Right cardiac atrium (tissue), 5 donors: ENCODE results near the gene TNFSF8. TPM values are rescaled to one million over a fixed set of nuclear protein-coding genes. Genes with fewer than 3 reads are reported as not detected.

Source experiments
- ATAC-seq, 2 donors: fragments of 200-7000 bp; cut with Tn5 transposase; one replicate each; pipeline versions ENCODE4 v1.8.0 to v1.9.1; 2020; ENCODE audit warnings: moderate library complexity in 2 of 2, mild to moderate bottlenecking in 1 of 2
- DNase-seq, 3 donors: peaks; one replicate each; pipeline ENCODE4 v3.0.0-alpha.2; 2020
- H3K27ac ChIP-seq: one replicate; pipeline ENCODE4 v1.5.1; 2013; ENCODE audit warnings: mild to moderate bottlenecking, low read length, control low read depth, moderate library complexity
- H3K27me3 ChIP-seq: one replicate; pipeline ENCODE4 v1.6.1; 2013; ENCODE audit not compliant: control insufficient read depth, insufficient read depth
- H3K4me1 ChIP-seq: one replicate; pipeline ENCODE4 v1.6.1; 2013; ENCODE audit warnings: low read length; ENCODE audit not compliant: control insufficient read depth, insufficient read depth
- H3K4me3 ChIP-seq: one replicate; pipeline ENCODE4 v1.5.1; 2013; ENCODE audit warnings: low read length, control low read depth
- H3K9me3 ChIP-seq: one replicate; pipeline ENCODE4 v1.6.1; 2013; ENCODE audit warnings: low read length; ENCODE audit not compliant: control insufficient read depth
- WGBS: extraction: QIAGEN DNeasy Blood & Tissue Kit; methylation state at CpG from one replicate; pipeline ENCODE4 v1.1.7; 2013; 5-methylcytosine and 5-hydroxymethylcytosine counted together
- intact Hi-C, 4 donors: fragments of 100-400 bp; cut with DNase I; formaldehyde crosslinking; loops; one replicate each; pipeline versions ENCODE4 v1.11.0 to v1.14.0; 2022 to 2023
- polyA plus RNA-seq: library from polyadenylated mRNA; stranded (reverse); fragments of 200-250 nt; gene quantifications from one replicate; pipeline ENCODE4 v1.2.3, GENCODE V29; 2013
- total RNA-seq, 4 donors: library from RNA; stranded (reverse); fragmentation: NEBNext Ultra II Directional; extraction: Animal tissue kit (Norgen Biotek cat#: 25700); gene quantifications; one replicate each; pipeline ENCODE4 v1.2.1, GENCODE V29; 2021
- donor health status: healthy with polysubstance abuse.
- donor health status: DM: no; HTN: yes; CAD: no.
- donor health status: DM: no; HTN: no; CAD: no.
- donor health status: DM: no; HTN: yes; CAD: no; lungs with severe emphysema.
- donor health status: DM: yes; HTN: yes; CAD: no.

TNFSF8 gene
- total and polyA plus RNA-seq, 5 donors = 0.18 to 1.0 (median 0.86) TPM

- intact Hi-C loops = no loop called here
- no peak for ATAC-seq
- no peak for DNase-seq
- no peaks in the 10 kb centered on the region for H3K9me3 ChIP-seq
- H3K27ac ChIP-seq = no peak overlapping the region
- no peak overlapping the region for H3K4me3 ChIP-seq
- H3K27me3 ChIP-seq = no peaks in the 10 kb centered on the region
- WGBS = 53% methylated on average over 3 of the region's 3 CpGs
- H3K4me1 ChIP-seq = peaks cover 2% of the 10 kb centered on the region
Measured at GRCh38 chr9:114935119-114935518, 4.7 kb upstream of the TNFSF8 start.

- intact Hi-C loops = no loop called here
- no peak for DNase-seq
- H3K27me3 ChIP-seq = no peaks in the 10 kb centered on the region
- no peaks in the 10 kb centered on the region for H3K9me3 ChIP-seq
- 65% methylated on average over 3 of the region's 3 CpGs for WGBS
- H3K27ac ChIP-seq = no peak overlapping the region
- H3K4me3 ChIP-seq = no peak overlapping the region
- H3K4me1 ChIP-seq = peaks cover 2% of the 10 kb centered on the region
- ATAC-seq = no peak
Measured at GRCh38 chr9:114932502-114932901, 2.1 kb upstream of the TNFSF8 start.

- 81% methylated on average over 5 of the region's 5 CpGs for WGBS
- no peaks in the 10 kb centered on the region for H3K9me3 ChIP-seq
- DNase-seq (no peak), ATAC-seq (no peak)
- peaks cover 2% of the 10 kb centered on the region for H3K4me1 ChIP-seq
- no peak overlapping the region for H3K4me3 ChIP-seq
- intact Hi-C loops = no loop called here
- no peak overlapping the region for H3K27ac ChIP-seq
- H3K27me3 ChIP-seq = no peaks in the 10 kb centered on the region
Measured at GRCh38 chr9:114931407-114931806, 1.0 kb upstream of the TNFSF8 start.

DNA sequence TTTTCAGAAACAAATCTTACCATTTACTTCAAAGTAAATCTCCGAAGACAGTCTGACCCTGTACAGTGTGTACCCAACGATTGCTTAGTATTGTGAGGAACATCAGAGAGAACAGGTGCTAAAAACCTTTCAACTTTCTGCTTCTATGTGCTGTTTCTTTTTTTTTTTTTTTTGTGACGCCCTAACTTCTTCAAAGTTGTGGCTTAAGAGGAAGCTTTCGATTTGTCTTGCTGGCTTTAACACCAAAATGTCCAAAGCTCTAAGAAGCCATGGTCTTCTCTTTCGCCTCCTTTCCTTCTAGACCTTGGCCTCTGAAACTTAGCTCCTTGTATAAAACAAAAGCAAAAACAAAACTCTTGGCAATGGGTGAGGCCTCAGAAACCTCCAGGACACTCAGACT, 1.2 kb downstream of the TNFSF8 start:
- Histone ChIP-seq H3K4me3 (no peak overlapping the region), H3K27ac (no peak overlapping the region), H3K9me3 (no peaks in the 10 kb centered on the region), H3K4me1 (no peaks in the 10 kb centered on the region), H3K27me3 (peaks cover 3% of the 10 kb centered on the region)
- no peak for DNase-seq
- WGBS = 72% methylated on average over 5 of the region's 5 CpGs
- intact Hi-C loops = no loop called here
- ATAC-seq = no peak

GRCh38 chr9:114928671-114929070, 1.7 kb downstream of the TNFSF8 start:
- ATAC-seq (no peak), DNase-seq (no peak)
- Histone ChIP-seq H3K9me3 (no peaks in the 10 kb centered on the region), H3K4me1 (no peaks in the 10 kb centered on the region), H3K27ac (no peak overlapping the region), H3K4me3 (peak overlapping the region; percentile 15), H3K27me3 (peaks cover 3% of the 10 kb centered on the region)
- 56% methylated on average over 1 of the region's 1 CpG for WGBS
- intact Hi-C loops = no loop called here

- Histone ChIP-seq H3K27ac (no peak overlapping the region), H3K4me1 (no peaks in the 10 kb centered on the region), H3K9me3 (no peaks in the 10 kb centered on the region), H3K27me3 (peaks cover 3% of the 10 kb centered on the region), H3K4me3 (no peak overlapping the region)
- no peak for ATAC-seq
- intact Hi-C loops = no loop called here
- DNase-seq = no peak
- WGBS = 86% methylated on average over 3 of the region's 3 CpGs
Measured at GRCh38 chr9:114928136-114928535, 2.3 kb downstream of the TNFSF8 start.

- Histone ChIP-seq H3K4me3 (no peak overlapping the region), H3K27me3 (peaks cover 3% of the 10 kb centered on the region), H3K27ac (no peak overlapping the region), H3K4me1 (no peaks in the 10 kb centered on the region), H3K9me3 (no peaks in the 10 kb centered on the region)
- ATAC-seq = no peak
- intact Hi-C loops = no loop called here
- DNase-seq = no peak
- WGBS = 49% methylated on average over 2 of the region's 2 CpGs
Measured at GRCh38 chr9:114925672-114926071, 4.7 kb downstream of the TNFSF8 start.

GRCh38 chr9:114925039-114925438, 5.4 kb downstream of the TNFSF8 start:
- Histone ChIP-seq H3K27ac (no peak overlapping the region), H3K27me3 (peaks cover 3% of the 10 kb centered on the region), H3K4me3 (no peak overlapping the region), H3K9me3 (no peaks in the 10 kb centered on the region), H3K4me1 (no peaks in the 10 kb centered on the region)
- intact Hi-C loops = no loop called here
- no peak for ATAC-seq
- DNase-seq = no peak
- WGBS = 73% methylated on average over 3 of the region's 3 CpGs

- intact Hi-C loops = no loop called here
Measured at GRCh38 chr9:114924327-114924726, 6.1 kb downstream of the TNFSF8 start.

DNA sequence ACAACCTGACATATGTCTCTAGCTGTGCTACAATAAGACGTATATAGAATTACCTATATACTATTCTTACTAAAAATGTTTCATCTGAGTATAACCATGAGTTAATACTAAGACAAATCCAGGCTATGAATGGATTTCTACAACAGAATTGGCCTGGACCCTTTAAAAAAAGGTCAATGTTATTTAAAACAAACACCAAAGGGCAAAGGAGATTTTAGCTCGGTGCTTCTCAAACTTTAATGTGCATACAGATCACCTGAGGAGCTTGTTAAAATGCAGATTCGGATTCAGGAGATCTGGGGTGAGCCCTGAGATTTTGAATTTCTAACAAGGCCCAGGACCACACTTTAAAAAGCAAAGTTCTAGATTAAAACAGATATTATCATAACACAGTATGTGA, 6.5 kb downstream of the TNFSF8 start:
- H3K27me3 ChIP-seq = peaks cover 3% of the 10 kb centered on the region
- ATAC-seq (no peak), DNase-seq (no peak)
- intact Hi-C loops = no loop called here
- H3K4me3 ChIP-seq = no peak overlapping the region
- no peaks in the 10 kb centered on the region for H3K4me1 ChIP-seq
- H3K27ac ChIP-seq = no peak overlapping the region
- WGBS = 77% methylated on average over 3 of the region's 3 CpGs
- no peaks in the 10 kb centered on the region for H3K9me3 ChIP-seq

More at GRCh38 chr9:114924327-114924726, 6.1 kb downstream of the TNFSF8 start:
- Histone ChIP-seq H3K9me3 (no peaks in the 10 kb centered on the region), H3K4me1 (no peaks in the 10 kb centered on the region), H3K27me3 (peaks cover 3% of the 10 kb centered on the region), H3K4me3 (no peak overlapping the region), H3K27ac (no peak overlapping the region)
- ATAC-seq = no peak
- DNase-seq = no peak

- Histone ChIP-seq H3K9me3 (no peaks in the 10 kb centered on the region), H3K27me3 (peaks cover 3% of the 10 kb centered on the region), H3K4me3 (no peak overlapping the region), H3K4me1 (no peaks in the 10 kb centered on the region), H3K27ac (no peak overlapping the region)
- intact Hi-C loops = no loop called here
- no peak for ATAC-seq
- DNase-seq = no peak
- 85% methylated on average over 1 of the region's 1 CpG for WGBS
Measured at GRCh38 chr9:114921171-114921570, 9.2 kb downstream of the TNFSF8 start.

- H3K27me3 ChIP-seq = no peaks in the 10 kb centered on the region
- intact Hi-C loops = loop anchor here in 3 of 4 donors (5.0 to 10.0 kb wide), 3 partner anchors 93 to 505 kb away; no protein-coding TSS in a partner anchor
Measured at GRCh38 chr9:114919611-114920010, 10.8 kb downstream of the TNFSF8 start.

More at GRCh38 chr9:114919611-114920010, 10.8 kb downstream of the TNFSF8 start:
- Histone ChIP-seq H3K4me1 (no peaks in the 10 kb centered on the region), H3K9me3 (no peaks in the 10 kb centered on the region), H3K27ac (no peak overlapping the region), H3K4me3 (no peak overlapping the region)
- ATAC-seq (no peak), DNase-seq (no peak)
- 84% methylated on average over 4 of the region's 4 CpGs for WGBS
